Esophagus muscularis mucosa (tissue), 4 donors: ENCODE data around the gene PRKCE. TPM values are rescaled to one million over a fixed set of nuclear protein-coding genes. Genes with fewer than 3 reads are reported as not detected.
A peak's percentile ranks its signal among the peaks of the same experiment; 100 is the strongest.

Experiments
- DNase-seq: peaks from one replicate; pipeline ENCODE4 v3.0.0-alpha.2; 2017; ENCODE audit errors: extremely low spot score
- H3K27ac ChIP-seq, 4 donors: fragments of 200-600 bp; sonication (generic); replicated peaks in 1 of 4; 1 replicate in 3 of 4; 2 replicates in 1 of 4; pipeline ENCODE4 v1.5.1; 2016 to 2019; ENCODE audit warnings: mild to moderate bottlenecking in 1 of 4
- H3K27me3 ChIP-seq, 4 donors: fragments of 200-600 bp; sonication (generic); one replicate each; pipeline versions ENCODE4 v1.5.1 to v1.6.0; 2016 to 2019
- H3K36me3 ChIP-seq, 4 donors: fragments of 200-600 bp; sonication (generic); one replicate each; pipeline ENCODE4 v1.5.1; 2016 to 2019
- H3K4me1 ChIP-seq, 4 donors: fragments of 200-600 bp; sonication (generic); one replicate each; pipeline ENCODE4 v1.5.1; 2016 to 2019
- H3K4me3 ChIP-seq, 4 donors: fragments of 200-600 bp; sonication (generic); 1 replicate in 2 of 4; 2 replicates in 2 of 4; pipeline ENCODE4 v1.5.1; 2016 to 2019; ENCODE audit warnings: mild to moderate bottlenecking in 4 of 4, moderate library complexity in 1 of 4
- H3K9me3 ChIP-seq, 4 donors: fragments of 200-600 bp; sonication (generic); 1 replicate in 3 of 4; 2 replicates in 1 of 4; pipeline ENCODE4 v1.5.1; 2016 to 2019
- CTCF ChIP-seq, 3 experiments: fragments of 200-600 bp in 2 of 3; fragments of 450-650 bp in 1 of 3; sonication (generic) in 2 of 3; IDR thresholded peaks; one replicate each; pipeline ENCODE4 v1.5.1; 2017 to 2019; ENCODE audit warnings: antibody characterized with exemption in 3 of 3, mild to moderate bottlenecking in 2 of 3, moderate library complexity in 1 of 3
- EP300 ChIP-seq: sonication (generic); formaldehyde crosslinking; IDR thresholded peaks from one replicate; pipeline ENCODE4 v1.6.1; 2017; ENCODE audit warnings: antibody characterized with exemption
- POLR2A ChIP-seq: fragments of 450-650 bp; IDR thresholded peaks from one replicate; pipeline ENCODE4 v1.6.1; 2017; ENCODE audit warnings: antibody characterized with exemption, moderate library complexity, mild to moderate bottlenecking, low read depth
- POLR2AphosphoS5 ChIP-seq, 2 donors: sonication (generic); formaldehyde crosslinking; IDR thresholded peaks; one replicate each; pipeline ENCODE4 v1.6.1; 2017; ENCODE audit warnings: antibody characterized with exemption in 2 of 2
- whole genome bisulfite sequencing: methylation state at CpG from one replicate; pipeline ENCODE4 v1.1.5; 2018; 5-methylcytosine and 5-hydroxymethylcytosine counted together
- intact Hi-C: fragments of 100-400 bp; cut with DNase I; formaldehyde crosslinking; loops from one replicate; pipeline ENCODE4 v1.15.1; 2023
- total RNA-seq, 4 donors: library from RNA; depleted of rRNA; stranded (reverse); fragments of >200 nt; gene quantifications; one replicate each; pipeline versions ENCODE4 v1.1.0 to v1.2.1, GENCODE V29; 2016

The PRKCE gene
- total RNA-seq, 4 donors from 2014 or later: 11.6 to 21.1 (median 13.0) TPM

DNA sequence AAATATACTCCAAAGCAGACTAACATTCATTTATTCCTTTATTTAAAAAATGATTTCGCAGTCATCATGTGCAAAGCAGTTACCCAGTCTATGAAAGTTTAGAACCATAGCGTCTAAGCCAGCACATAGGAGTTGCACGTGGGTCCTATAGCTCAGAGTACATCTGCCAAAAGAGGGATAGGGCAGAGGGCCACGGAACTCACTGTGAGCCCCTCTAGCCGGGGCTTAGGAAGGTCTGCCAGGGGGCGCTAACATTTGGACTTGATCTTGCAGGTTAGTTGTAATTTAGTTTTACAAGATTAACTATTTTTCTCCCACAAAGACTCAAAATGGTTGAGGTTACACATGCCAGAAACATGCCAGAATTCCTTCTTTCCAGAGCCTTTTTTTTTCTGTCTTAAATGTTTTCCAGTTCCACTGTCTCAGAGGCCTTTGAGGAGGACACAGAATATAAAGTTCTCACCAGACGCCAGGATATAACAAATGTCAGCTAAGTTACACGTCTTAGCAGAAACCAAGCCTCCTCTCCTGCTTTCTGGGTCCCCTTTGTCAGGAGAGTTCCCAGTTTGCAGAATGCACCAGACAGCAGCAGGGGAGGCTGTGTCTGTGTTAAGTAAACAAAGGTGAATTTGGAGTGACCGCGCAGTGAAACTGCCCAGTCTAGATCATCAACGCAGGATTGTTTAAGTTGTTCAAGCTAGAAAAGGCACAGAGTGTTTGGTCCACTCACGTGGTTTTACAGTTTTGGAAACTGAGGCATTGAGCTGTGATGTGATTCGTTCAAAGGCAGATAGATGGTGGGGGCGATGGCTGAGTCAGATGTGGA, 292.0 kb downstream of the PRKCE start:
- no peak overlapping the region for H3K4me3 ChIP-seq
- no peaks in the 10 kb centered on the region for H3K27me3 ChIP-seq
- no peaks in the 10 kb centered on the region for H3K9me3 ChIP-seq
- H3K27ac ChIP-seq: peak overlapping the region in 1 of 4 donors; percentile 48
- intact Hi-C loops: no loop called here
- 68% methylated on average over 13 of the region's 14 CpGs for WGBS
- peaks cover 11 to 54% (median 44%) of the 10 kb centered on the region in 4 donors for H3K4me1 ChIP-seq
- TF ChIP-seq POLR2A: no peak
- TF ChIP-seq EP300: no peak
- no peak for TF ChIP-seq CTCF (IDR thresholded peaks at IDR 0.05)
- no peak for TF ChIP-seq POLR2AphosphoS5 (IDR thresholded peaks at IDR 0.05)
- no peak for DNase-seq
- no peaks in the 10 kb centered on the region for H3K36me3 ChIP-seq

- WGBS: 58% methylated on average over 6 of the region's 6 CpGs
- intact Hi-C loops: no loop called here
- peaks cover 7 to 48% (median 38%) of the 10 kb centered on the region in 4 donors for H3K4me1 ChIP-seq
- H3K27me3 ChIP-seq: no peaks in the 10 kb centered on the region
- no peak for TF ChIP-seq CTCF (IDR thresholded peaks at IDR 0.05)
- TF ChIP-seq POLR2AphosphoS5 (IDR thresholded peaks at IDR 0.05): no peak
- TF ChIP-seq POLR2A: no peak
- no peak for TF ChIP-seq EP300
- H3K9me3 ChIP-seq: no peaks in the 10 kb centered on the region
- DNase-seq: no peak
- no peaks in the 10 kb centered on the region for H3K36me3 ChIP-seq
- peak overlapping the region in 1 of 4 donors; percentile 48 for H3K27ac ChIP-seq
- H3K4me3 ChIP-seq: no peak overlapping the region
Observed at GRCh38 chr2:45944074-45944473, 292.6 kb downstream of the PRKCE start.

DNA sequence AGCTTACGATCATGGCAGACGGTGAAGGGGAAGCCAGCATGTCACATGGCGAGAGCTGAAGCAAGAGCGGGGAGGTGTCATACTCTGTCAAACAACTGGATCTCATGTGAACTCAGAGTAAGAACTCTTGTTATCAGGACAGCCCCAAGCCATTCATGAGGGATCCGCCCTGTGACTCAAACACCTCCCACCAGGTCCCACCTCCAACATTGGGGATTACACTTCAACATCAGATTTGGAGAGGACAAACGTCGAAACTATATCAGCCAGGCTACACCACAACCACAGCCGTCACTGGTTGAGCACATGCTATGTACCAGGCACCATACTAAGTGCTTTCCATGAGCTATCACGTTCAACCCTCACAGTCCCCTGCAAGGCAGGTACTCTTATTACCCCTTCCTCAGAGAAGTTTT, 293.8 kb downstream of the PRKCE start:
- H3K4me3 ChIP-seq: no peak overlapping the region
- intact Hi-C loops: no loop called here
- DNase-seq: no peak
- TF ChIP-seq POLR2AphosphoS5 (IDR thresholded peaks at IDR 0.05) (no peak), POLR2A (no peak), EP300 (no peak), CTCF (IDR thresholded peaks at IDR 0.05) (no peak)
- no peaks in the 10 kb centered on the region for H3K27me3 ChIP-seq
- no peaks in the 10 kb centered on the region for H3K9me3 ChIP-seq
- H3K27ac ChIP-seq: no peak overlapping the region
- WGBS: 81% methylated on average over 7 of the region's 9 CpGs
- H3K36me3 ChIP-seq: no peaks in the 10 kb centered on the region
- peaks cover 7 to 40% (median 32%) of the 10 kb centered on the region in 4 donors for H3K4me1 ChIP-seq

DNA sequence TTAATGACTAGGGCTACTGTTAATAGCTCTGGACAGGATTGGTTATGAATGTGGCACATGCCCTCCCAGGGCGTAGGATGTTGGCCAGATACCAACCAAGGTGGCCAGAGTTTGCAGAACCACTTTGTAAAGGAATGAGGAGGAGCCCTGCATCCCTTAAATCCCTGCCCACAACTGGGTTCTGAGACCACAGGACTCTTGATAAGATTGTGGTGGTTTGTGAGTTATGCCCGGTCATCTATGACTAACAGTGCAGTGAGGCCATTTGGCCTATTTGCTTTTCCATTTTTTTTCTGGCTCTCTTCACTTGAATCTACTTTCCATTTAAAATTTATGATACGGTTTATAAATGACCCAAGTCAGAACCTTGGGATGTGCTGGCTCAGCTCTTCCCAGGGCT, 294.5 kb downstream of the PRKCE start:
- 80% methylated on average over 3 of the region's 3 CpGs for WGBS
- TF ChIP-seq EP300: no peak
- TF ChIP-seq POLR2AphosphoS5 (IDR thresholded peaks at IDR 0.05): no peak
- TF ChIP-seq POLR2A: no peak
- no peak for TF ChIP-seq CTCF (IDR thresholded peaks at IDR 0.05)
- Histone ChIP-seq H3K27me3 (no peaks in the 10 kb centered on the region), H3K4me1 (peaks cover 7 to 40% (median 32%) of the 10 kb centered on the region in 4 donors), H3K36me3 (no peaks in the 10 kb centered on the region), H3K9me3 (no peaks in the 10 kb centered on the region), H3K27ac (no peak overlapping the region), H3K4me3 (no peak overlapping the region)
- no peak for DNase-seq
- intact Hi-C loops: no loop called here

DNA sequence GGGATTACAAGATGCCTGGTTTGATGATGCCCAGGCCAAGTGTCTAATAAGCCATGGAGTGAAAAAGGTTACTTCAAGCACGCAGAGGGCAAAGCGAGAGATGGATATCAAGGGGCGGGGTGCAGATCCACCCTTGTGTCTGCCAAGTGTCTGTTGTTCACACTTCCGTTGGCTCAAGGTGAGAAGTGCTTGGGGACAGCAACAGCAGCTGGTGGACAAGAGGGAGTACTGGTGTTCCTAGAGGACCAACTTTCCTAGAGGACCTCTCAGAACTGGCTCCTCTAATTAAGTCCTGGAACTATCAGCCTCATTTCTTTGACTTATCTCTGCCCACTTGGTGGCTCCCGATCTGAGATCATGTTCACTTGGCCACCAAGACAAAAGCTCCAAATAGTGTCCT, 299.1 kb downstream of the PRKCE start:
- intact Hi-C loops: no loop called here
- no peaks in the 10 kb centered on the region for H3K27me3 ChIP-seq
- no peaks in the 10 kb centered on the region for H3K9me3 ChIP-seq
- H3K4me3 ChIP-seq: no peak overlapping the region
- no peak for TF ChIP-seq POLR2AphosphoS5 (IDR thresholded peaks at IDR 0.05)
- 89% methylated on average over 5 of the region's 5 CpGs for WGBS
- peaks cover 0 to 7% (median 3%) of the 10 kb centered on the region in 4 donors for H3K4me1 ChIP-seq
- H3K36me3 ChIP-seq: no peaks in the 10 kb centered on the region
- H3K27ac ChIP-seq: no peak overlapping the region
- DNase-seq: no peak
